ENCODE measurements around the gene OBP2B.
"Not testable (repeated sequence)": the region's sequence is repeated elsewhere in the genome, so short reads cannot be mapped to it uniquely, and the experiment has no call there.

OBP2B gene

DNA sequence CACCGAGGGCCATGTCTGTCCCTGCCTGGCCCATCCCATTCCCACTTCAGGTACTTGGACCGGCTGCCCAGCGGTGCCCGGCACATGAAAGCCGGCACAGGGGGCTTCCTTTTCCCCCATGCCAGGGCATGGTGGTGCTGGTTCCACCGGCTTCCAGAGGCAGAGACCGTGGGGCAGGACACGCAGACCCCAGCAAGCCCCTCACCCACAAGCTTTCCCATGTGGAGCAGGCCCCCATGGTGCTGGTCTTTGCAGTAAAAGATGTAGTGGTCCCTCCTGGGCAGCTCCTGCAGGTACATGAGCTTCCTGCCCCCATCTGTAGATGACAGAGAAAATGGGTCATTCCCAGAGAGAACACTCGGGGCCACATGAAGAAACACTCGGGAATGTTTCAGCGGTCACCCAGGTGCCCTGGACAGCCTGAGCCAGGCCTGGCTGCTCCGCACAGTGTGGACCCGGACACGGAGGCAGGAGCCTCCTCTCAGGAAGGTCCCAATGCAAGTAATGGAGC lies 2.0 kb downstream of the OBP2B start:
- TF ChIP-seq, protein P1, sequence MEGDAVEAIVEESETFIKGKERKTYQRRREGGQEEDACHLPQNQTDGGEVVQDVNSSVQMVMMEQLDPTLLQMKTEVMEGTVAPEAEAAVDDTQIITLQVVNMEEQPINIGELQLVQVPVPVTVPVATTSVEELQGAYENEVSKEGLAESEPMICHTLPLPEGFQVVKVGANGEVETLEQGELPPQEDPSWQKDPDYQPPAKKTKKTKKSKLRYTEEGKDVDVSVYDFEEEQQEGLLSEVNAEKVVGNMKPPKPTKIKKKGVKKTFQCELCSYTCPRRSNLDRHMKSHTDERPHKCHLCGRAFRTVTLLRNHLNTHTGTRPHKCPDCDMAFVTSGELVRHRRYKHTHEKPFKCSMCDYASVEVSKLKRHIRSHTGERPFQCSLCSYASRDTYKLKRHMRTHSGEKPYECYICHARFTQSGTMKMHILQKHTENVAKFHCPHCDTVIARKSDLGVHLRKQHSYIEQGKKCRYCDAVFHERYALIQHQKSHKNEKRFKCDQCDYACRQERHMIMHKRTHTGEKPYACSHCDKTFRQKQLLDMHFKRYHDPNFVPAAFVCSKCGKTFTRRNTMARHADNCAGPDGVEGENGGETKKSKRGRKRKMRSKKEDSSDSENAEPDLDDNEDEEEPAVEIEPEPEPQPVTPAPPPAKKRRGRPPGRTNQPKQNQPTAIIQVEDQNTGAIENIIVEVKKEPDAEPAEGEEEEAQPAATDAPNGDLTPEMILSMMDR (conservative IDR thresholded peaks at IDR 0.05; ENCODE audit: low read depth, low read length): no peak
- no peak for DNase-seq (ENCODE audit: low read depth)
- no peak overlapping the region for H3K4me3 ChIP-seq (ENCODE audit: low read length)

DNA sequence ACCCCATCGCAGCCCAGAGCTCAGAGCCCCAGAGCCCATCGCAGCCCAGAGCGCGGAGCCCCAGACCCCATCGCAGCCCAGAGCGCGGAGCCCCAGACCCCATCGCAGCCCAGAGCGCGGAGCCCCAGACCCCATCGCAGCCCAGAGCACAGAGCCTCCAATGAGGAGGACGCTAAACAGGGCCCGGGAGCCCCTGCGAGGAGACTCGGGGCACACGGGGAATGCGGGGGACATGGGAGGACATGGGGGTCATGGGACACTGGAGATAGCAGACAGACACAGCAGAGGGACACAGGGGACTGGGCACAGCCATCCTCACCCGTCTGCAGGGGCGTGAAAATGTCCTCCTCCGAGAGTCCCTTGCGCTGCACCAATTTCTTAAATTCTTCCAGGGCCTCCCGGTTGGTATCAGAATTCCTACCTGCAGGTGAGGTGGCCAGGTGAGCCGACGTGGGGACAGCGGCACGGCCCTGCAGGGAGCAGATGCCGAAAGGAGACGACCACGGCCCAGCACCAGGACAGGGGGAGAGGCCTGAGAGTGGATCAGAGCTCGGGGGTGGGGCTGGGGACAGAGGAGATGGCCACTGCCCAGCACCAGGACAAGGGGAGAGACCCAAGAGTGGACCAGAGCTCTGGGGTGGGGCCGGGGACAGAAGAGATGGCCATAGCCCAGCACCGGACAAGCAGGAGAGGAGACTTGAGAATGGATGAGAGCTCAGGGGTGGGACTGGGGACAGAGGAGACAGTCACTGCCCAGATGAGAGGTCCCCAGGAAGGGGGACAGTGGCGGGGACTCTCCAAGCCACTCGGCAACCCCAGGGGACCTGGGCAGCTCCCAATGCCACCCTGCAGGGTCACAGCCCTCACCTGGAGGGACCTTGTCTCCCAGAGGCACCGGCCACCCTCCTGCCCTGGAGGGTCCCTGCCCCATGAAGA lies 2.8 kb downstream of the OBP2B start:
- TF ChIP-seq, protein P1 (conservative IDR thresholded peaks at IDR 0.05; ENCODE audit: low read depth, low read length): no peak
- no peak for DNase-seq (ENCODE audit: low read depth)
- no peak overlapping the region for H3K4me3 ChIP-seq (ENCODE audit: low read length)

GRCh38 chr9:133205481-133205887 lies 3.6 kb downstream of the OBP2B start:
- H3K4me3 ChIP-seq (ENCODE audit: low read length); DNase-seq (ENCODE audit: low read depth): not testable (repeated sequence)

GRCh38 chr9:133204993-133205336 lies 4.1 kb downstream of the OBP2B start:
- no peak overlapping the region for H3K4me3 ChIP-seq (ENCODE audit: low read length)
- DNase-seq (ENCODE audit: low read depth): no peak
- TF ChIP-seq, protein P1 (conservative IDR thresholded peaks at IDR 0.05; ENCODE audit: low read depth, low read length): no peak

DNA sequence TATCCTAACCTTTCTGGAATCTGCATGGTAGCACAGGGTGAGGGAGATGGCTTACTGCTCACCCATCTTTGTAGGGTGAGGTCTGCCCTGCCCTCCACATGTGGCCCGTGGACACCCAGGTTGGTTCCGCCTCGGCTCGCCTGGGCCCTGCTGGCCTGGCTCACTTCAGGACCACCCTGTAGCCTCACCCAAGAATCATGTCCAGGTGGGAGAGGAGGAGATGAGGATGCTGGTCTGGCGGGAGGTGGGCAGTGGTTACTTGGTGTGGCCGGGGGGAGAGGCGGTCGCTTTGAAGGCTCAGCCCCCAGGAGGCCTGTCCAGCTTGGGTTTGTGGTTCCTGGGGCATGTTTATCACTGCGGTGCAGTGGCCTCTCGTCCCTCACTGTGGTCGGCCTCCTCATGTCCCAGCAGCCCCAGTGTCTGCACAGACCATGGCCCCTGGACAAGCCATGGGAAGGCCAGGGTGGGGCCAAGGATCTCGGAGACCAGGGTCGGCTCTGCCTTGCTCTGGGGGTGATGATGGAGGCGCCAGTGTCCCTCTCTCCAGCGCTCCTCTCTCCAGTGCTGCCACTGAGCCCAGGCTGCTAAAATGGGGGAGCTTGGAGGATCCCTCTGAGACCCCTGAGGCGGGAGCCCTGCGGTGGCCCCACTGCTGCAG lies 4.6 kb downstream of the OBP2B start:
- no peak overlapping the region for H3K4me3 ChIP-seq (ENCODE audit: low read length)
- no peak for DNase-seq (ENCODE audit: low read depth)
- TF ChIP-seq, protein P1 (conservative IDR thresholded peaks at IDR 0.05; ENCODE audit: low read depth, low read length): no peak

- H3K4me3 ChIP-seq (ENCODE audit: low read length): no peak overlapping the region
- DNase-seq (ENCODE audit: low read depth): no peak
- TF ChIP-seq, protein P1 (conservative IDR thresholded peaks at IDR 0.05; ENCODE audit: low read depth, low read length): no peak
Measured at GRCh38 chr9:133203506-133204075, 5.5 kb downstream of the OBP2B start.

GRCh38 chr9:133202688-133203453 lies 6.2 kb downstream of the OBP2B start:
- DNase-seq (ENCODE audit: low read depth): no peak
- H3K4me3 ChIP-seq (ENCODE audit: low read length): no peak overlapping the region
- TF ChIP-seq, protein P1 (conservative IDR thresholded peaks at IDR 0.05; ENCODE audit: low read depth, low read length): no peak

Measured in retinal pigment epithelial cell (primary cell).